Mucosa of descending colon (tissue), 3 donors: ENCODE measurements around the gene SSR4. TPM values are rescaled to one million over a fixed set of nuclear protein-coding genes. Genes with fewer than 3 reads are reported as not detected.

Experiments used
- ATAC-seq: fragments of 200-7000 bp; cut with Tn5 transposase; one replicate; pipeline ENCODE4 v1.9.1; 2020; ENCODE audit warnings: mild to moderate bottlenecking, moderate library complexity
- DNase-seq, 3 donors: peaks; one replicate each; pipeline ENCODE4 v3.0.0-alpha.2; 2020
- H3K36me3 ChIP-seq: fragments of 200-600 bp; one replicate; pipeline ENCODE4 v1.8.0; 2021; ENCODE audit warnings: low read depth, mild to moderate bottlenecking
- H3K4me1 ChIP-seq: fragments of 200-600 bp; one replicate; pipeline ENCODE4 v1.8.0; 2021; ENCODE audit warnings: low read depth, mild to moderate bottlenecking
- H3K4me3 ChIP-seq: fragments of 200-600 bp; one replicate; pipeline ENCODE4 v1.8.0; 2021; ENCODE audit warnings: mild to moderate bottlenecking
- H3K9me3 ChIP-seq: fragments of 200-600 bp; one replicate; pipeline ENCODE4 v1.8.0; 2021; ENCODE audit warnings: mild to moderate bottlenecking
- CTCF ChIP-seq: fragments of 200-600 bp; IDR thresholded peaks from one replicate; pipeline ENCODE4 v1.8.0; 2022; ENCODE audit warnings: antibody characterized with exemption, mild to moderate bottlenecking
- intact Hi-C, 2 donors: fragments of 100-400 bp; cut with DNase I in 1 of 2; cut with micrococcal nuclease in 1 of 2; formaldehyde crosslinking; loops; one replicate each; pipeline versions ENCODE4 v1.11.0 to v1.11.1; 2022; cut with DNase I, micrococcal nuclease
- total RNA-seq, 3 donors: library from RNA; stranded (reverse); fragmentation: NEBNext Ultra II Directional in 2 of 3; extraction: Animal tissue kit (Norgen Biotek cat#: 25700) in 2 of 3; gene quantifications; one replicate each; pipeline versions ENCODE4 v1.2.1 to v1.2.4, GENCODE V29; 2021 to 2023
- donor health status: DM: no; HTN: no; CAD: no; lungs with moderate emphysema.
- donor health status: DM: no; HTN: no; CAD: no.
- donor health status: DM: no; HTN: yes; CAD: no.

Gene SSR4
- total RNA-seq, 3 donors from 2014 or later = 129 to 297 (median 174) TPM

DNA sequence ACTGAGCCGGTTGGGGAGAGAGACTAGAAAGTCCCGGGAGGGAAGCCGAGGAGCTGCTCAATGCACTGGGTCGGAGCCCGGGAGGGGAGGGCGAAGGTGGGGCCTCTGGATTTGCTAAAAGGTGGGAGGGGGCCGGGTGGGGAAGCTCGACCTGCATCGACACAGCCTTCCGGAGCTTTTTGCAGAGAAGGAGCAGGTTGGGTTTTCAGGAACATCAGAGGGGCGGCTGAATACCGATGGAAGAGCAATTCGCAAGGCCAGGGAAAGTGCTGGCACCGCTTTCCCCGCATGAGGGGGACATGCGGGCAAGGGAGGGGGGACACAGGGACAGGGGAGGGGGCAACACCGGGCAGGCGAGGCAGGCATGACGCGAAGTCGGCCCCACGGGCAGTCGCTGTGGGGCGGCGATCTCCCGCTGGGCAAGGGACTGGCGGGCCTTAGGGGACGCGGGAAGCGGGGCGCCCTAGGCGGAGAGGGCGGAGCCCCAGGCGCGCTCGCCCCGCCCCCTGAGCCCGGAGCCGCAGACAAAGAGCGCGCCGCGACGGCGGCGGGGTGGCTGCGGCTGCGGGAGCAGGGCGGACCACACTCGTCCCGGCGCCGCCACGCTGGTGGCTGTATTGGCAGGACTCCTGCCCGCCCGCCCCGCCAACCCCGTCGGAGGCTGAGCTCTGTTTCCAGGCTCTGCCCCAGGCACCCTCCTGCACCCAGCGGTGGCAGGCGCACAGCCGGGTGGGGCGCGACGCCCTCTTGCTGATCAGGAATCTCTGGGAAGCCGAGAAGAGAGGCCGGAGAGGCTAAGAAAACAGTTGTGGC is 24.3 kb downstream of the SSR4 start:
- no peak for TF ChIP-seq CTCF
- intact Hi-C loops = no loop called here
- H3K9me3 ChIP-seq = no peaks in the 10 kb centered on the region
- peak; percentile 80 for ATAC-seq
- H3K4me1 ChIP-seq = no peaks in the 10 kb centered on the region
- no peaks in the 10 kb centered on the region for H3K36me3 ChIP-seq
- H3K4me3 ChIP-seq = no peak overlapping the region
- DNase-seq = peak in 2 of 3 donors; percentile 49 to 50

GRCh38 chrX:153819384-153820040 is 25.0 kb downstream of the SSR4 start:
- DNase-seq = no peak
- Histone ChIP-seq H3K4me1 (no peaks in the 10 kb centered on the region), H3K36me3 (no peaks in the 10 kb centered on the region), H3K9me3 (no peaks in the 10 kb centered on the region), H3K4me3 (no peak overlapping the region)
- intact Hi-C loops = no loop called here
- peak; percentile 9 for ATAC-seq
- TF ChIP-seq CTCF = no peak

- DNase-seq (no peak), ATAC-seq (no peak)
- no peak for TF ChIP-seq CTCF
- no peaks in the 10 kb centered on the region for H3K4me1 ChIP-seq
- no peaks in the 10 kb centered on the region for H3K36me3 ChIP-seq
- intact Hi-C loops = no loop called here
- no peaks in the 10 kb centered on the region for H3K9me3 ChIP-seq
- H3K4me3 ChIP-seq = no peak overlapping the region
Measured at GRCh38 chrX:153820601-153821000, 26.1 kb downstream of the SSR4 start.

DNA sequence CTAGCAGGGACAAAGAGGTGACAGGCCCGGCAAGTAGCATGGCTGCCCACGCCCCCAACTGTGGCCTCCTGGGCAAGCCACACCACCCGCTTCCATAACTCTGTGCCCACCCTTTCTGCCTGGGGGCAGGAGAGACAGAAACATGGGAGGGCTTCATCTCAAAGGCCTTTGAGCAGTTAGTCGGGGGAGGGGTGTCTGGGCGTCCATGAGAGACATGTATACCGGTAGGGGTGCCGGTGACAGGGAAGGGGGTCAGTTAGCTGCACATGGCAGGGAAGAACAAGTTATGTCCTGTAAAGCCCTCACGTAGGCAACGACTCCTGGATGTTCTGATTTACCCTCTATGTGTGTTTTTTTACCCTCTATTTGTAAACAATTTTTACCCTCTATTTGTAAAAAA is 26.6 kb downstream of the SSR4 start:
- no peaks in the 10 kb centered on the region for H3K4me1 ChIP-seq
- H3K4me3 ChIP-seq = no peak overlapping the region
- no peak for DNase-seq
- TF ChIP-seq CTCF = no peak
- no peak for ATAC-seq
- H3K9me3 ChIP-seq = no peaks in the 10 kb centered on the region
- H3K36me3 ChIP-seq = no peaks in the 10 kb centered on the region
- intact Hi-C loops = no loop called here

- Histone ChIP-seq H3K9me3 (no peaks in the 10 kb centered on the region), H3K4me3 (no peak overlapping the region), H3K4me1 (no peaks in the 10 kb centered on the region), H3K36me3 (no peaks in the 10 kb centered on the region)
- TF ChIP-seq CTCF = no peak
- ATAC-seq = no peak
- no peak for DNase-seq
- intact Hi-C loops = no loop called here
Measured at GRCh38 chrX:153824348-153824747, 29.9 kb downstream of the SSR4 start.
